Measurements from ENCODE around the gene PHTF2.

GRCh38 chr7:77796109-77796508, 2.5 kb upstream of the PHTF2 start:
- TF ChIP-seq, protein P1, sequence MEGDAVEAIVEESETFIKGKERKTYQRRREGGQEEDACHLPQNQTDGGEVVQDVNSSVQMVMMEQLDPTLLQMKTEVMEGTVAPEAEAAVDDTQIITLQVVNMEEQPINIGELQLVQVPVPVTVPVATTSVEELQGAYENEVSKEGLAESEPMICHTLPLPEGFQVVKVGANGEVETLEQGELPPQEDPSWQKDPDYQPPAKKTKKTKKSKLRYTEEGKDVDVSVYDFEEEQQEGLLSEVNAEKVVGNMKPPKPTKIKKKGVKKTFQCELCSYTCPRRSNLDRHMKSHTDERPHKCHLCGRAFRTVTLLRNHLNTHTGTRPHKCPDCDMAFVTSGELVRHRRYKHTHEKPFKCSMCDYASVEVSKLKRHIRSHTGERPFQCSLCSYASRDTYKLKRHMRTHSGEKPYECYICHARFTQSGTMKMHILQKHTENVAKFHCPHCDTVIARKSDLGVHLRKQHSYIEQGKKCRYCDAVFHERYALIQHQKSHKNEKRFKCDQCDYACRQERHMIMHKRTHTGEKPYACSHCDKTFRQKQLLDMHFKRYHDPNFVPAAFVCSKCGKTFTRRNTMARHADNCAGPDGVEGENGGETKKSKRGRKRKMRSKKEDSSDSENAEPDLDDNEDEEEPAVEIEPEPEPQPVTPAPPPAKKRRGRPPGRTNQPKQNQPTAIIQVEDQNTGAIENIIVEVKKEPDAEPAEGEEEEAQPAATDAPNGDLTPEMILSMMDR (IDR thresholded peaks at IDR 0.05) = no peak
- no peak for TF ChIP-seq POLR2A (IDR thresholded peaks at IDR 0.05; ENCODE audit: low read depth)
